H1 (cell line): ENCODE measurements around the gene CAMSAP3. TPM values are rescaled to one million over a fixed set of nuclear protein-coding genes. Genes with fewer than 3 reads are reported as not detected.
A peak's percentile ranks its signal among the peaks of the same experiment; 100 is the strongest.

Experiments
- CTCF ChIA-PET: fragments of 300-600 bp; sonication (Branson Sonifier 250); formaldehyde crosslinking; loops from one replicate; lab custom pipeline; 2021; ENCODE audit not compliant: partially characterized antibody; lab: Charles Lee
- POLR2A ChIA-PET: fragments of 300-600 bp; sonication (Branson Sonifier 250); formaldehyde crosslinking; loops from one replicate; lab custom pipeline; 2021; ENCODE audit warnings: inconsistent platforms; ENCODE audit not compliant: partially characterized antibody; lab: Charles Lee
- DNase-seq, 2 experiments: peaks; one replicate each; pipeline versions ENCODE4 v3.0.0 to v3.0.0-alpha.2; 2010 to 2022; ENCODE audit warnings: low spot score in 2 of 2, low read depth in 1 of 2, mixed read lengths in 1 of 2
- FAIRE-seq: peaks from 2 replicates; lab custom pipeline; 2011; peaks lifted over from hg19 to GRCh38; lab: Jason Lieb, UNC
- H2AFZ ChIP-seq: 2 replicates; pipeline ENCODE4 v1.8.1; 2012; ENCODE audit warnings: low read length, inconsistent platforms
- H2AK5ac ChIP-seq: 2 replicates; pipeline ENCODE4 v1.6.1; 2013; ENCODE audit warnings: low read depth, low read length
- H2BK120ac ChIP-seq: replicated peaks from 2 replicates; pipeline ENCODE3; 2013; ENCODE audit warnings: low read depth, low read length, inconsistent platforms
- H2BK12ac ChIP-seq: 2 replicates; pipeline ENCODE4 v1.6.1; 2013; ENCODE audit warnings: low read depth, low read length
- H2BK15ac ChIP-seq: 2 replicates; pipeline ENCODE4 v1.6.1; 2013; ENCODE audit warnings: low read length
- H2BK20ac ChIP-seq: 2 replicates; pipeline ENCODE4 v1.6.1; 2013; ENCODE audit warnings: low read length
- H2BK5ac ChIP-seq: 2 replicates; pipeline ENCODE4 v1.6.1; 2013; ENCODE audit warnings: low read depth, low read length
- H3K14ac ChIP-seq: 2 replicates; pipeline ENCODE4 v1.6.1; 2013; ENCODE audit warnings: inconsistent platforms; ENCODE audit not compliant: insufficient read length
- H3K18ac ChIP-seq: 2 replicates; pipeline ENCODE4 v1.6.1; 2013; ENCODE audit warnings: low read length; ENCODE audit errors: extremely low read depth
- H3K23ac ChIP-seq: 2 replicates; pipeline ENCODE4 v1.6.1; 2013; ENCODE audit warnings: inconsistent platforms; ENCODE audit not compliant: insufficient read length
- H3K23me2 ChIP-seq: 2 replicates; pipeline ENCODE4 v1.6.1; 2013; ENCODE audit warnings: low read depth, low read length
- H3K27ac ChIP-seq: 2 replicates; pipeline ENCODE4 v1.6.1; 2011; ENCODE audit warnings: low read depth, low read length, inconsistent platforms
- H3K27me3 ChIP-seq, 4 experiments: replicated peaks in 1 of 4; 1 replicate in 1 of 4; 2 replicates in 3 of 4; pipeline versions ENCODE4 v1.6.1 to v1.8.1; 2011 to 2013; ENCODE audit warnings: low read length in 3 of 4, mild to moderate bottlenecking in 3 of 4, inconsistent platforms in 2 of 4, mixed read lengths in 2 of 4, moderate library complexity in 1 of 4; ENCODE audit not compliant: control insufficient read depth in 3 of 4, insufficient read depth in 3 of 4; ENCODE audit errors: extremely low read depth in 1 of 4
- H3K36me3 ChIP-seq, 4 experiments: 2 replicates each; pipeline versions ENCODE4 v1.6.1 to v1.8.1; 2011 to 2013; ENCODE audit warnings: mild to moderate bottlenecking in 4 of 4, low read length in 3 of 4, moderate library complexity in 2 of 4, control low read depth in 1 of 4, inconsistent platforms in 1 of 4; ENCODE audit not compliant: insufficient read depth in 4 of 4, control insufficient read depth in 2 of 4
- H3K4ac ChIP-seq: replicated peaks from 2 replicates; pipeline ENCODE3; 2013; ENCODE audit warnings: low read length, low read depth, mixed read lengths, inconsistent platforms; ENCODE audit not compliant: insufficient read length
- H3K4me1 ChIP-seq, 4 experiments: replicated peaks in 1 of 4; 1 replicate in 1 of 4; 2 replicates in 3 of 4; pipeline versions ENCODE4 v1.6.1 to v1.8.1; 2011 to 2013; ENCODE audit warnings: low read length in 3 of 4, inconsistent platforms in 2 of 4, mixed read lengths in 1 of 4; ENCODE audit not compliant: insufficient read depth in 4 of 4, control insufficient read depth in 3 of 4
- H3K4me2 ChIP-seq, 2 experiments: 2 replicates each; pipeline versions ENCODE4 v1.6.1 to v1.8.1; 2011 to 2013; ENCODE audit warnings: low read depth in 2 of 2, low read length in 2 of 2, control low read depth in 1 of 2, inconsistent platforms in 1 of 2, mild to moderate bottlenecking in 1 of 2; ENCODE audit not compliant: insufficient read depth in 1 of 2
- H3K4me3 ChIP-seq, 4 experiments: fragments of 200-600, 300-600 bp in 1 of 4; sonication (generic), shearing (Covaris generic), sonication (Bioruptor Twin) in 1 of 4; 2 replicates each; pipeline versions ENCODE4 v1.5.1 to v1.8.1; 2011 to 2016; ENCODE audit warnings: low read length in 4 of 4, low read depth in 3 of 4, control low read depth in 2 of 4, inconsistent platforms in 2 of 4, mild to moderate bottlenecking in 2 of 4, mixed read lengths in 1 of 4, moderate library complexity in 1 of 4; ENCODE audit not compliant: insufficient read depth in 2 of 4; ENCODE audit errors: extremely low read depth in 1 of 4
- H3K56ac ChIP-seq: replicated peaks from 2 replicates; pipeline ENCODE3; 2013; ENCODE audit warnings: low read depth, mild to moderate bottlenecking, mixed read lengths, low read length, inconsistent platforms; ENCODE audit not compliant: insufficient read length
- H3K79me1 ChIP-seq: 2 replicates; pipeline ENCODE4 v1.6.1; 2013; ENCODE audit warnings: low read depth, low read length, control low read depth
- H3K79me2 ChIP-seq, 2 experiments: 2 replicates each; pipeline versions ENCODE4 v1.6.1 to v1.8.1; 2012 to 2013; ENCODE audit warnings: low read length in 2 of 2, mild to moderate bottlenecking in 2 of 2, inconsistent platforms in 1 of 2; ENCODE audit not compliant: insufficient read depth in 2 of 2, control insufficient read depth in 1 of 2
- H3K9ac ChIP-seq, 4 experiments: replicated peaks in 1 of 4; 1 replicate in 1 of 4; 2 replicates in 3 of 4; pipeline versions ENCODE4 v1.6.1 to v1.8.1; 2011 to 2013; ENCODE audit warnings: low read depth in 3 of 4, low read length in 3 of 4, control low read depth in 2 of 4, mild to moderate bottlenecking in 2 of 4, moderate library complexity in 2 of 4, inconsistent platforms in 1 of 4; ENCODE audit errors: extremely low read depth in 1 of 4
- H3K9me3 ChIP-seq, 2 experiments: 2 replicates each; pipeline versions ENCODE4 v1.6.1 to v1.8.1; 2012 to 2013; ENCODE audit warnings: mild to moderate bottlenecking in 2 of 2, moderate library complexity in 2 of 2, control low read depth in 1 of 2, inconsistent platforms in 1 of 2, low read depth in 1 of 2, low read length in 1 of 2, mixed read lengths in 1 of 2; ENCODE audit not compliant: insufficient read depth in 2 of 2
- H4K20me1 ChIP-seq, 2 experiments: replicated peaks in 1 of 2; 2 replicates each; pipeline versions ENCODE3 to v1.8.1; 2011 to 2013; ENCODE audit warnings: inconsistent platforms in 2 of 2, low read length in 2 of 2, mild to moderate bottlenecking in 1 of 2; ENCODE audit not compliant: insufficient read depth in 2 of 2, control insufficient read depth in 1 of 2
- H4K5ac ChIP-seq: 2 replicates; pipeline ENCODE4 v1.6.1; 2013; ENCODE audit warnings: low read length, low read depth, mixed read lengths, inconsistent platforms; ENCODE audit not compliant: insufficient read length
- H4K8ac ChIP-seq: 2 replicates; pipeline ENCODE4 v1.8.0; 2013; ENCODE audit warnings: mild to moderate bottlenecking, moderate library complexity, low read length, inconsistent platforms; ENCODE audit not compliant: insufficient read depth; ENCODE audit errors: extremely low read depth
- H4K91ac ChIP-seq: replicated peaks from 2 replicates; pipeline ENCODE3; 2013; ENCODE audit warnings: low read length, mixed read lengths, inconsistent platforms; ENCODE audit not compliant: insufficient read length
- CBX5 ChIP-seq: fragments of 300-800, 300-1000 bp; sonication (generic); IDR thresholded peaks from 2 replicates; pipeline ENCODE4 v1.7.1; 2016; ENCODE audit warnings: antibody characterized with exemption, low read length, low read depth
- CBX8 ChIP-seq: fragments of 300-800, 300-1000 bp; sonication (generic); IDR thresholded peaks from 2 replicates; pipeline ENCODE4 v1.7.1; 2016; ENCODE audit warnings: low read depth, low read length, borderline replicate concordance
- CTBP2 ChIP-seq: IDR thresholded peaks from 2 replicates; pipeline ENCODE4 v1.7.0; 2011; ENCODE audit warnings: borderline replicate concordance, mild to moderate bottlenecking, moderate library complexity, mixed read lengths, low read length; ENCODE audit not compliant: insufficient read depth, insufficient read length
- EGR1 ChIP-seq: IDR thresholded peaks from 2 replicates; pipeline ENCODE4 v1.6.1; 2011; ENCODE audit warnings: low read depth, low read length, borderline replicate concordance
- EZH2 ChIP-seq: fragments of 200-600 bp; sonication (generic); IDR thresholded peaks from 2 replicates; pipeline ENCODE4 v1.7.1; 2012; ENCODE audit warnings: low read depth, mild to moderate bottlenecking, moderate library complexity, low read length, inconsistent platforms; ENCODE audit not compliant: severe bottlenecking
- FOSL1 ChIP-seq: IDR thresholded peaks from 2 replicates; pipeline ENCODE4 v1.6.1; 2011; ENCODE audit warnings: mild to moderate bottlenecking, low read depth, low read length, moderate library complexity; ENCODE audit not compliant: insufficient read depth
- KDM1A ChIP-seq: fragments of 200-600, 300-600 bp; sonication (generic); IDR thresholded peaks from 2 replicates; pipeline ENCODE4 v1.7.1; 2016; ENCODE audit warnings: mild to moderate bottlenecking, low read length, borderline replicate concordance
- POLR2AphosphoS5 ChIP-seq: IDR thresholded peaks from 2 replicates; pipeline ENCODE4 v1.6.1; 2011; ENCODE audit warnings: low read depth, low read length
- RXRA ChIP-seq: IDR thresholded peaks from 2 replicates; pipeline ENCODE4 v1.6.1; 2011; ENCODE audit warnings: low read depth, mild to moderate bottlenecking, low read length, moderate library complexity; ENCODE audit not compliant: insufficient read depth
- TAF7 ChIP-seq: optimal IDR thresholded peaks from 2 replicates; pipeline ENCODE3; 2011; ENCODE audit warnings: low read depth, mild to moderate bottlenecking, inconsistent platforms, low read length, moderate library complexity, borderline replicate concordance
- YY1 ChIP-seq: IDR thresholded peaks from 2 replicates; pipeline ENCODE4 v1.6.1; 2011; ENCODE audit warnings: low read depth, mild to moderate bottlenecking, low read length
- WGBS, 2 experiments: shearing (Covaris generic) in 1 of 2; methylation state at CpG; one replicate each; pipeline versions ENCODE4 v1.1.6 to v1.1.7; 2013 to 2015; ENCODE audit warnings: low lambda C conversion rate in 2 of 2, mixed read lengths in 2 of 2, inconsistent platforms in 1 of 2, low coverage in 1 of 2, missing lambda C conversion rate in 1 of 2; ENCODE audit not compliant: insufficient replicate concordance in 2 of 2, insufficient coverage in 1 of 2, insufficient read length in 1 of 2; ENCODE audit errors: extremely low coverage in 1 of 2, missing lambda C conversion rate in 1 of 2; 5-methylcytosine and 5-hydroxymethylcytosine counted together
- polyA plus RNA-seq, 7 experiments: library from polyadenylated mRNA; depleted of rRNA in 3 of 7; stranded (reverse) in 5 of 7; unstranded in 2 of 7; fragments of >200 nt in 5 of 7; fragments of 200-250 nt in 2 of 7; gene quantifications; 1 replicate in 5 of 7; 2 replicates in 1 of 7; 4 replicates in 1 of 7; pipeline versions ENCODE4 v1.2.1 to v1.2.3, GENCODE V29; 2011 to 2013; ENCODE audit warnings: missing spikeins in 2 of 7, mixed read lengths in 2 of 7
- total RNA-seq: library from RNA; stranded (reverse); fragmentation: NEBNext Ultra II Directional; extraction: Animal tissue kit (Norgen Biotek cat#: 25700); gene quantifications from 2 replicates; pipeline ENCODE4 v1.2.1, GENCODE V29; 2021
- TF ChIP-seq, protein P1 (sequence below): IDR thresholded peaks from 2 replicates; pipeline ENCODE4 v1.6.1; 2011; ENCODE audit warnings: low read length, improper control_type of control experiment

CAMSAP3 gene
- total and polyA plus RNA-seq, 2 of the 8 experiments (the other 6 are each of a cell fraction or from before 2014, with no cell fraction given): 11.4 to 30.4 TPM

DNA sequence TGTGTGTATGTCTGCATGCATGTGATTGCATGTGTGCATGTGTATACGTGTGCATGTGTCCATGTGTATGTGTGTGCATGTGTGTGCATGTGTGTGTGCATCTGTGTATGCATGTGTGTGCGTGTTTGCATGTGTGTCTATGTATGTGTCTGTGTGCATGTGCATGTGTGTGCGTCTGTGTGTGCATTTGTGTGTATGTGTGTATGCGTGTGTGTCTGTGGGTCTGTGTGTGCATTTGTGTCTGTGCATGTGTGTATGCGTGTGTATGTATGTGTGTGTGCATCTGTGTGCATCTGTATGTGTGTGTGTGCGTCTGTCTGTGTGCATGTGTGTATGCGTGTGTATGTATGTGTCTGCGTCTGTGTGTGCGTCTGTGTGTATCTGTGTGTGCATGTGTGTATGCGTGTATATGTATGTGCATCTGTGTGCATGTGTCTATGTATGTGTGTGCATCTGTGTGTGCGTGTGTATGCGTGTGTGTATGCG, 44.2 kb downstream of the CAMSAP3 start:
- Histone ChIP-seq H3K14ac (no peak overlapping the region), H3K79me2 (peaks cover 0 to 3% of the 10 kb centered on the region in 2 experiments; a peak in 1 of 4 replicates), H3K27me3 (peaks cover 3 to 17% (median 14%) of the 10 kb centered on the region in 4 experiments), H3K27ac (no peak overlapping the region), H4K5ac (no peak overlapping the region), H2AK5ac (peak overlapping the region; percentile 77), H3K79me1 (no peaks in the 10 kb centered on the region; the same call in 1 of the 2 replicates), H2BK12ac (peak overlapping the region; percentile 19; the same call in 1 of the 2 replicates), H2BK120ac (no peak overlapping the region), H4K91ac (peak overlapping the region; percentile 65), H3K9me3 (no peaks in the 10 kb centered on the region; a peak in 1 of 4 replicates), H2AFZ (no peak overlapping the region), H3K4ac (peak overlapping the region; percentile 69), H3K4me3 (no peak overlapping the region), H3K36me3 (peaks cover 0 to 6% (median 0%) of the 10 kb centered on the region in 4 experiments; a peak in 2 of 8 replicates), H3K4me1 (peaks cover 0 to 10% (median under 1%) of the 10 kb centered on the region in 4 experiments; a peak in 3 of 7 replicates), H3K4me2 (no peak overlapping the region), H2BK5ac (no peak overlapping the region), H3K18ac (no peak overlapping the region), H2BK15ac (no peak overlapping the region; the same call in 1 of the 2 replicates), H4K20me1 (peaks cover 0 to 15% of the 10 kb centered on the region in 2 experiments), H4K8ac (no peak overlapping the region), H3K56ac (no peak overlapping the region), H3K23me2 (peaks cover 5% of the 10 kb centered on the region; the same call in 1 of the 2 replicates), H3K23ac (no peak overlapping the region), H2BK20ac (no peak overlapping the region), H3K9ac (no peak overlapping the region)
- ChIA-PET CTCF (no interaction called here), POLR2A (interaction anchor here (1.2 kb wide), 1 partner anchor 14 kb away, joined by 4 read pairs; no protein-coding TSS in a partner anchor)
- DNase-seq (no peak), FAIRE-seq (no peak)
- TF ChIP-seq TAF7 (no peak), YY1 (no peak), CTBP2 (no peak), FOSL1 (no peak), CBX8 (no peak), RXRA (no peak), CBX5 (no peak), POLR2AphosphoS5 (no peak), EGR1 (no peak), KDM1A (no peak), EZH2 (no peak)
- TF ChIP-seq, protein P1, sequence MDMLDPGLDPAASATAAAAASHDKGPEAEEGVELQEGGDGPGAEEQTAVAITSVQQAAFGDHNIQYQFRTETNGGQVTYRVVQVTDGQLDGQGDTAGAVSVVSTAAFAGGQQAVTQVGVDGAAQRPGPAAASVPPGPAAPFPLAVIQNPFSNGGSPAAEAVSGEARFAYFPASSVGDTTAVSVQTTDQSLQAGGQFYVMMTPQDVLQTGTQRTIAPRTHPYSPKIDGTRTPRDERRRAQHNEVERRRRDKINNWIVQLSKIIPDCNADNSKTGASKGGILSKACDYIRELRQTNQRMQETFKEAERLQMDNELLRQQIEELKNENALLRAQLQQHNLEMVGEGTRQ: no peak
- 90% methylated on average over 13 of the region's 13 CpGs; no CpG with 5 or more reads in 1 of the 2 experiments for WGBS, 2 experiments
